Subcutaneous adipose tissue (tissue), 4 donors: ENCODE data around the gene C1orf226. TPM values are rescaled to one million over a fixed set of nuclear protein-coding genes. Genes with fewer than 3 reads are reported as not detected.

Experiments
- CTCF ChIP-seq: fragments of 450-650 bp; IDR thresholded peaks from one replicate; pipeline ENCODE4 v1.5.1; 2016; ENCODE audit warnings: low read depth, mild to moderate bottlenecking, control low read depth, antibody characterized with exemption, moderate library complexity
- total RNA-seq, 4 donors: library from RNA; depleted of rRNA; stranded (reverse); fragments of >200 nt; gene quantifications; one replicate each; pipeline ENCODE4 v1.1.0, GENCODE V29; 2016

The C1orf226 gene
- total RNA-seq, 4 donors from 2014 or later, result 1.1 to 13.4 (median 3.1) TPM

- no peak for TF ChIP-seq CTCF
Measured at GRCh38 chr1:162380061-162380846, 1.3 kb upstream of the C1orf226 start.

GRCh38 chr1:162381941-162382750, 618 bp downstream of the C1orf226 start:
- no peak for TF ChIP-seq CTCF

GRCh38 chr1:162383091-162383490, 1.6 kb downstream of the C1orf226 start:
- no peak for TF ChIP-seq CTCF

GRCh38 chr1:162383516-162383915, 2.0 kb downstream of the C1orf226 start:
- no peak for TF ChIP-seq CTCF

- TF ChIP-seq CTCF, result no peak
Measured at GRCh38 chr1:162384116-162384515, 2.6 kb downstream of the C1orf226 start.

GRCh38 chr1:162384601-162385279, 3.2 kb downstream of the C1orf226 start:
- TF ChIP-seq CTCF, result no peak

- no peak for TF ChIP-seq CTCF
Measured at GRCh38 chr1:162385280-162385623, 3.7 kb downstream of the C1orf226 start.
